Fibroblast of pulmonary artery (primary cell): ENCODE results near the gene TCAP.

ENCODE experiments used
- DNase-seq: peaks from one replicate; pipeline ENCODE4 v3.0.0-alpha.2; 2010; ENCODE audit warnings: low read depth
- H3K4me3 ChIP-seq: replicated peaks from 2 replicates; pipeline ENCODE4 v1.5.1; 2011; ENCODE audit warnings: low read depth, mild to moderate bottlenecking, control low read depth, low read length, moderate library complexity
- TF ChIP-seq, protein P1 (sequence below): IDR thresholded peaks from 2 replicates; pipeline ENCODE4 v1.5.1; 2011; ENCODE audit warnings: mild to moderate bottlenecking, control low read depth, low read length, inconsistent platforms; ENCODE audit errors: missing control alignments

TCAP gene

DNA sequence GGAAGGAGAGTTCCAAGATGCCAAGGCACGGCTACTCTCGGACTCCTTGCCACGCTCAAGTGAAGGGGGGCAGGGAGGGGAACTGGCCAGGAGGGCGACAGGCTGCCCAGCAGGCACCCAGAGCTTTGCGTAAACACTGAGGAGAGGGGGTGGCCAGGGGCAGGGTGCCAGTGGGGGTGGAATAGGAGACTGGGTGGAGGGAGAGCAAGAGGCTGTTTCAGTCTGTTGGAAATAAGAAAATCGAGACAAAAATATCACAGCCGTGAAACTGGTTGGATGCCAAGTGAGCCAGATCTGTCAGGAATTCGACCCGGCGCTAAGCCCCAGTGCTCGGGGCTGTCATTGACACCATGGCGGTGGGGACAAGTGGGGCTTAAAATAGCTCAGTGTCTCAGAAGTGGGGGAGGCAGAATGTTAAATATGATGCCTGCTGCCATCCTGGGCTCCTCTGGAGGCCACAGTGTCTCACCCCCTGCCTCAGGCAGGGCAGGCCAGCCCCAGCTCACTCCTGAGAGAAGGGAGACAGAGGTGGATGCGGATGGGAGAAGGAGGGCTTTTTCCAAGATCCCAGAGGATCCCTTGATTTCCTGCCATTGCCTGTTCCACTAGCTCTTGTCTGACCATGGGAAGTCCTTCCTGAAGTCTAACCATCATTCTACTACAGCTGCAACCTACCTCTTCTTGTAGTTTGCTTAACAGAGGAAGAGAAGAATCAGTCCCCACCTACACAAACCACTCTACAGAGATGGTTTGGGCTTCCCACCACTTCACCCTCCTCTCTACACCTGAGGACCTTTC lies 12.6 kb downstream of the TCAP start:
- TF ChIP-seq, protein P1, sequence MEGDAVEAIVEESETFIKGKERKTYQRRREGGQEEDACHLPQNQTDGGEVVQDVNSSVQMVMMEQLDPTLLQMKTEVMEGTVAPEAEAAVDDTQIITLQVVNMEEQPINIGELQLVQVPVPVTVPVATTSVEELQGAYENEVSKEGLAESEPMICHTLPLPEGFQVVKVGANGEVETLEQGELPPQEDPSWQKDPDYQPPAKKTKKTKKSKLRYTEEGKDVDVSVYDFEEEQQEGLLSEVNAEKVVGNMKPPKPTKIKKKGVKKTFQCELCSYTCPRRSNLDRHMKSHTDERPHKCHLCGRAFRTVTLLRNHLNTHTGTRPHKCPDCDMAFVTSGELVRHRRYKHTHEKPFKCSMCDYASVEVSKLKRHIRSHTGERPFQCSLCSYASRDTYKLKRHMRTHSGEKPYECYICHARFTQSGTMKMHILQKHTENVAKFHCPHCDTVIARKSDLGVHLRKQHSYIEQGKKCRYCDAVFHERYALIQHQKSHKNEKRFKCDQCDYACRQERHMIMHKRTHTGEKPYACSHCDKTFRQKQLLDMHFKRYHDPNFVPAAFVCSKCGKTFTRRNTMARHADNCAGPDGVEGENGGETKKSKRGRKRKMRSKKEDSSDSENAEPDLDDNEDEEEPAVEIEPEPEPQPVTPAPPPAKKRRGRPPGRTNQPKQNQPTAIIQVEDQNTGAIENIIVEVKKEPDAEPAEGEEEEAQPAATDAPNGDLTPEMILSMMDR: no peak
- DNase-seq: no peak
- no peak overlapping the region for H3K4me3 ChIP-seq

DNA sequence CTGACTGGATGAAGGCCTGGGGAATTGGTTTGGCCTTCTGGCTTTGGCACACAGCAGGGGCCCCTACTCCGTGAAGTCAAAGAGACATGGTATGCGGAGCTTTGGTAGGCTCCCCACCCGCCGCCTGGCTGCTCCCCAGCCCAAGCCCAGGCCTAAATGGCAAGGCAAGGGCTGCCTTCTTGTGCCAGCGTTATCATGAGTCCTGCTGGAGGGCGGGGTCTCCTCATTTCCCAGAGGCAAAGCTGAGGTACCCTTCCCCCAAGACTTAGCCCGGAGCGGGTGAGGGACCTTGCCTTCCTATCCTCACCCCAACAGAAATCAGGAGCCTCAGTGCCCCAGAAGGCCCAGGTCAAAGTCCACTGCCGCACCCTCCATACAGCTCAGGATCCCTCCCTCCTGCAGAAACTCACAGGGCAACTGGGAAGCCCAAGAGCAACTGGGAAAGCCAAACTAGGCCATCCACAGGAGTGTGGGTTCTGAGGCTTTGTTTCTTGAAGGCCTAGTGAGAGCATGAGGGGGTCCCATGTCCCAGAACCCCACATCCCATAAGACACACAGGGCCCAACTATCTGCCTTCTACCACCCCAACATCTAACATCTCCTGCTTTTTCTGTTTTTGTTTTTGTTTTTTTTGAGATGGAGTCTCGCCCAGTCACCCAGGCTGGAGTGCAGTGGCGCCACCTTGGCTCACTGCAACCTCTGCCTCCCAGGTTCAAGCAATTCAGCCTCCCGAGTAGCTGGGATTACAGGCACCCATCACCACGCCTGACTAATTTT lies 13.4 kb downstream of the TCAP start:
- no peak for DNase-seq
- TF ChIP-seq, protein P1: no peak

GRCh38 chr17:39679521-39680192 lies 14.5 kb downstream of the TCAP start:
- H3K4me3 ChIP-seq: no peak overlapping the region
- TF ChIP-seq, protein P1: no peak
- no peak for DNase-seq

More for the DNA sequence above, 13.4 kb downstream of the TCAP start:
- H3K4me3 ChIP-seq: no peak overlapping the region

DNA sequence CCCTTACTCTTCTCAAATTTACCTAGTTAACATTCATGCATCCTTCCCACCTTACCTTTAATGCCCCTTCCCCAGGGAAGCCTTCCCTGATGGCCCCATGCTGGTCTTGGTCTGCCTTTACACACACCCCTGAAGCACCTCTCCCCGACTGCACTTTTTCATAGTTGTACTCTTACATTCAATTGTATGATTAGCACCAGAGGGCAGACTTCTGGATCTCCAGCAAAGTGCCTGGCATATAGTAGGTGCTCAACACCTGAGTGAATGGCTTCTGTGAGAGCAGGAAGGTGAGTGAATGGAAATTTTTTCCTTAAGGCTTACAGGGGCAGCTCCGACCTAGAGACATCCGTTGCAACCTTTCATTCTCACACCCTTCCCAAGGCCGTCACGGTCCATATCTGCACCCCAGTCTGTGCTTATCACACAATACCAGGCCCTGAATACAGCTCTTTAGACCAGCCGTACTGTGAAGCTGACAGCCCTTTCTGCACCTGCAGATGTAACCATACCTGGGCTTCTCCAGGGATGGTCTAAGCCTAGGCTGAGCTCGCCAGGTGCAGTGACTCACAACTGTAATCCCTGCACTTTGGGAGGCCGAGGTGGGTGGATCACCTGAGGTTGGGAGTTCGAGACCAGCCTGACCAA lies 18.3 kb downstream of the TCAP start:
- DNase-seq: no peak
- TF ChIP-seq, protein P1: no peak
- no peak overlapping the region for H3K4me3 ChIP-seq

DNA sequence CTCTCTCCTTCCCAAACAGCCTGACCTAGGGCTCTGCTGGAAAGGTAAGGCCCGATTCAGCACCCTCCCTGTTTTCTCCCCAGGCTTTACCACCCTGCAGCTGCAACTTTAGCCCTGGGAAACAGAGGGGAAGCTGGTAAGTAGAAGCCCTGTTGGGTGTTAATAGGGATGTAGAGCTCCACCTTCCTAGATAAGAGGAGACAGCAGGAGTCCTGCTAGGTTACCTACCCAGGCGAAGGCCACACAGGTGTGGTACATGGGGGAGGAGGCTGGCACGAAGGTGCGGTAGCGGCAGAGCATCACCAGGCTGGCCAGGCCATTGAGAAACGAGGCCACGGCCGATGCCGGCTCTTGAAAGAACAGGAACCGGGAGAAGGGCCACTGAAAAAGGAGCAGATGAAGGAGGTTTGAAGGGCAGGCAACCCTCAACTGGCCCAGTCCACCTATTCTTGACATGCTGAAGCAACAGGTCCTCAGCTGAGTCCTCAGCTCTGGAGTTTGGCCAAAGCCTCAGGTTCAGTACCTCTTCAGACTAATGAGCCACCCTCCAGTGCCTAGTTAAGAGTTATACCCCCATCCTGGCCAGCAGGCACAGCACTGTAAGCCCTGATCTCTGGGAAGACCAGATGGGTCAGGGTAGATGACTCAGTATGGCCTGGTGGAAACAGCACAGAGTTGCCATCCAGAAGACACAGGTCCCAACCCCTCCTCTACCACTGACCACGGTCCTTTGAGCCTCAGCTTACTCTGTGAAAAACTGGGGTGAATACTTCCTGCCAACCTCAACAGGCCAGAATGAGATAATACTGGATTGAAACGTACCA lies 19.4 kb downstream of the TCAP start:
- no peak for DNase-seq
- TF ChIP-seq, protein P1: no peak
- no peak overlapping the region for H3K4me3 ChIP-seq

GRCh38 chr17:39687101-39687545 lies 22.0 kb downstream of the TCAP start:
- TF ChIP-seq, protein P1: no peak
- no peak for DNase-seq
- H3K4me3 ChIP-seq: peak overlapping the region; percentile 80
